ENCODE data around the gene E2F3. TPM values are rescaled to one million over a fixed set of nuclear protein-coding genes. Genes with fewer than 3 reads are reported as not detected.
"Not testable (repeated sequence)": the region's sequence is repeated elsewhere in the genome, so short reads cannot be mapped to it uniquely, and the experiment has no call there.

Gene E2F3
- total RNA-seq, 2 experiments from 2014 or later = 29.0 to 31.1 TPM

- CTCF ChIA-PET = interaction anchor here (0.6 kb wide), 2 partner anchors 31 to 92 kb away, joined by 3 to 4 read pairs; no protein-coding TSS in a partner anchor
- Mint-ChIP-seq H3K27me3 (peaks cover 10% of the 10 kb centered on the region), H3K4me3 (no peak overlapping the region), H3K36me3 (peaks cover 9% of the 10 kb centered on the region), H3K4me1 (no peaks in the 10 kb centered on the region), H3K9me3 (ENCODE audit: low read depth) (no peaks in the 10 kb centered on the region), H3K27ac (no peak overlapping the region)
- DNase-seq (no peak), ATAC-seq (no peak)
Observed at GRCh38 chr6:20497216-20498040, 95.7 kb downstream of the E2F3 start.

GRCh38 chr6:20498041-20498385, 96.3 kb downstream of the E2F3 start:
- no peaks in the 10 kb centered on the region for H3K4me1 Mint-ChIP-seq
- H3K36me3 Mint-ChIP-seq = peaks cover 9% of the 10 kb centered on the region
- no peaks in the 10 kb centered on the region for H3K9me3 Mint-ChIP-seq (ENCODE audit: low read depth)
- CTCF ChIA-PET = no interaction called here
- ATAC-seq (no peak), DNase-seq (no peak)
- H3K4me3 Mint-ChIP-seq = no peak overlapping the region
- H3K27ac Mint-ChIP-seq = no peak overlapping the region
- H3K27me3 Mint-ChIP-seq = peaks cover 13% of the 10 kb centered on the region

DNA sequence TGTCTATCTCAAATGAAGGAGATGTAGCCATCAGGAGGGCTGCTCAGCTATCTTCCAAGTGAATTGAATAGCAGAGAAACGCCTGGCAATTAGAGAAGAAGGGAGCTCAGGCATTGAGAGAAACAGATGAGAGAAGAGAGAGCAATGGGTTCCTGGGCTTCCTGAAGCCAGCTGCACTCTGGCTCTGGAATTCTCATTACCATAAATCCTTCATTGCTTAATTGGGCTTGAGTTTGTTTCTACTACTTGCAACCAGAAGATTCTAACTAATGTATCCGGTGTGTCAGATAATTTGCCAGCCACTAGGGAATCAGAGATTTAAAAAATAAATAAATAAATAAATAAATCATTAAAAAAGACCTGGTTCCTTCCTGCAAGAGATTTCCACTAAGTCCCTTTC, 107.5 kb downstream of the E2F3 start:
- DNase-seq = no peak
- peaks cover 1% of the 10 kb centered on the region for H3K36me3 Mint-ChIP-seq
- no peak for ATAC-seq
- CTCF ChIA-PET = no interaction called here
- H3K9me3 Mint-ChIP-seq (ENCODE audit: low read depth) = no peaks in the 10 kb centered on the region
- H3K27me3 Mint-ChIP-seq = peaks cover 13% of the 10 kb centered on the region
- no peaks in the 10 kb centered on the region for H3K4me1 Mint-ChIP-seq
- no peak overlapping the region for H3K4me3 Mint-ChIP-seq
- H3K27ac Mint-ChIP-seq = no peak overlapping the region

DNA sequence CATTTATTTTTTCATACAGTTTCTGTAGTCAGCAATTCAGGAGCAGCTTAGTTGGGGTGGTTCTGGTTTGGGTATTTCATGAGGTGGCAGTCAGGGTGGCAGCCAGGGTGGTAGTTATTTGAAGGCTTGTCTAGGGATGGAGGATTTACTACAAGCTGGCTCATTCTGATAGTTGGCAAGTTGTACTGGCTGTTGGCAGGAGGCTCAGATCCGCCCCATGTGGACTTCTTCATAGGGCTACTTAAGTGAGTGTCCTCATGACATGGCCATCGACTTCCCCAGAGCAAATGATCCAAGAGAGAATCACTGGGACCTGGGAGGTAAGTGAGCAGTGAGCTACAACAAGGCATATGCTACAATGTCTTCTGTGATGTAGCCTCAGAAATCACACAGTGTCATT, 110.2 kb downstream of the E2F3 start:
- no peak overlapping the region for H3K4me3 Mint-ChIP-seq
- H3K4me1 Mint-ChIP-seq = no peaks in the 10 kb centered on the region
- no peak for DNase-seq
- H3K9me3 Mint-ChIP-seq (ENCODE audit: low read depth) = no peaks in the 10 kb centered on the region
- H3K27me3 Mint-ChIP-seq = peaks cover 14% of the 10 kb centered on the region
- peaks cover 1% of the 10 kb centered on the region for H3K36me3 Mint-ChIP-seq
- CTCF ChIA-PET = interaction anchor here (1.5 kb wide), 1 partner anchor 16 kb away, joined by 6 read pairs; no protein-coding TSS in a partner anchor
- H3K27ac Mint-ChIP-seq = no peak overlapping the region
- ATAC-seq = no peak

DNA sequence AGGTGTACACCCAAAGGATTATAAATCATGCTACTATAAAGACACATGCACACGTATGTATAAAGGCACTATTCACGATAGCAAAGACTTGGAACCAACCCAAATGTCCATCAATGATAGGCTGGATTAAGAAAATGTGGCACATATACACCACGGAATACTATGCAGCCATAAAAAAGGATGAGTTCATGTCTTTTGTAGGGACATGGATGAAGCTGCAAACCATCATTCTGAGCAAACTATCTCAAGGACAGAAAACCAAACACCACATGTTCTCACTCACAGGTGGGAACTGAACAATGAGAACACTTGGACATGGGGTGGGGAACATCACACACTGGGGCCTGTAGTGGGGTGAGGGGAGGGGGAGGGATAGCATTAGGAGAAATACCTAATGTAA, 123.5 kb downstream of the E2F3 start:
- not testable (repeated sequence) for H3K4me3 Mint-ChIP-seq; ATAC-seq; H3K27ac Mint-ChIP-seq; DNase-seq; H3K36me3 Mint-ChIP-seq; H3K9me3 Mint-ChIP-seq (ENCODE audit: low read depth)
- CTCF ChIA-PET = interaction anchor here (1.9 kb wide), 1 partner anchor 121 kb away, joined by 7 read pairs; no protein-coding TSS in a partner anchor
- peaks cover 17% of the 10 kb centered on the region for H3K4me1 Mint-ChIP-seq
- H3K27me3 Mint-ChIP-seq = peaks cover 21% of the 10 kb centered on the region

DNA sequence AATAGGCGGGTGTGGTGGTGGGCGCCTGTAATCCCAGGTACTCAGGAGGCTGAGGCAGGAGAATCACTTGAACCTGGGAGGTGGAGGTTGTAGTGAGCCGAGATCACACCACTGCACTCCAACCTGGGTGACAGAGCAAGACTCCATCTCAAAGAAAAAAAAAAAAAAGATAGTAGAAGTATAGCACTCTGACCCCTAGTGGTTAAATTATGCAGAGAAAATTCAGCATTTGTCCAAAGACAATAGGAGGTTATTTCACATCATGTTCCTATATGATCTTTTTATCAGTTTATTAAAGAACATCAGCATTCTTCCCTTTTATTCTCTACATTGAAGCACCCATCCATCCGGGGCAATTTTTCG, 127.4 kb downstream of the E2F3 start:
- CTCF ChIA-PET = interaction anchor here (1.0 to 2.8 kb wide), 14 partner anchors 12 to 1427 kb away, joined by 3 to 43 read pairs (median 8); no protein-coding TSS in a partner anchor
- DNase-seq; H3K36me3 Mint-ChIP-seq; H3K4me3 Mint-ChIP-seq; H3K9me3 Mint-ChIP-seq (ENCODE audit: low read depth); H3K27me3 Mint-ChIP-seq: not testable (repeated sequence)
- H3K27ac Mint-ChIP-seq = peak overlapping the region; percentile 67
- H3K4me1 Mint-ChIP-seq = peaks cover 31% of the 10 kb centered on the region
- peak; percentile 65 for ATAC-seq

- Mint-ChIP-seq H3K27me3 (peaks cover 3% of the 10 kb centered on the region), H3K4me1 (peaks cover 54% of the 10 kb centered on the region), H3K4me3 (no peak overlapping the region), H3K36me3 (peaks cover 19% of the 10 kb centered on the region), H3K27ac (peak overlapping the region; percentile 31), H3K9me3 (ENCODE audit: low read depth) (no peaks in the 10 kb centered on the region)
- DNase-seq = no peak
- no peak for ATAC-seq
- CTCF ChIA-PET = interaction anchor here (1.3 to 1.8 kb wide), 2 partner anchors 129 to 440 kb away, joined by 3 to 7 read pairs; no protein-coding TSS in a partner anchor
Observed at GRCh38 chr6:20532881-20533280, 131.2 kb downstream of the E2F3 start.

DNA sequence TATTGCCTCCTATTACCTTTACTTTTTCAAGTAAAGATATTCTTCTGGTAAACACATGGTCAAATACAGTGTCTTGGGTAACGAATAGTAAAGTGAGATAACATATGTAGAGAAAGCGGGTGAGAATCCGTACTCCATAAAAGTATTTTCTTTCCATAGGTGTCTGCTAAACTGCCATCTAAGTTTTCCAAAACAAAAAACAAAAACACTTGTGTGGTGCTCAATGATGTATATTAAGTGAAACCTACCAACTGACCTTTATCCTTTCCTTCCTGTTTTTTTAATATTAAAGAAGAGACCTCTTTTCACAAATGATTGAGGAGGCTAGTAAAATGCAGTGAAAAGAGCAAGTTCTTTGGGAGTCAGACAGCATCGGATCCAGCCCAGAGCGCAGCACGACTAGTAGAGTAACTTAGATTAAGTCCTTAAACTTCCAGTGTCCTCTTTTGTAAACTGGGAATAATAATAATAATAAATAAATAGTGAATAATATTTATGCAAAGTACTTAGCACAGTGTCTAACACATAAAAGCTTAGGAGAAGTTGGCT, 132.1 kb downstream of the E2F3 start:
- peak overlapping the region; percentile 99 for H3K27ac Mint-ChIP-seq
- CTCF ChIA-PET = interaction anchor here (0.6 to 1.8 kb wide), 3 partner anchors 129 to 498 kb away, joined by 3 to 7 read pairs (median 4); no protein-coding TSS in a partner anchor
- H3K36me3 Mint-ChIP-seq = peaks cover 22% of the 10 kb centered on the region
- DNase-seq = no peak
- peaks cover 54% of the 10 kb centered on the region for H3K4me1 Mint-ChIP-seq
- peaks cover 3% of the 10 kb centered on the region for H3K27me3 Mint-ChIP-seq
- H3K4me3 Mint-ChIP-seq = peak overlapping the region; percentile 98
- H3K9me3 Mint-ChIP-seq (ENCODE audit: low read depth) = no peaks in the 10 kb centered on the region
- ATAC-seq = no peak

DNA sequence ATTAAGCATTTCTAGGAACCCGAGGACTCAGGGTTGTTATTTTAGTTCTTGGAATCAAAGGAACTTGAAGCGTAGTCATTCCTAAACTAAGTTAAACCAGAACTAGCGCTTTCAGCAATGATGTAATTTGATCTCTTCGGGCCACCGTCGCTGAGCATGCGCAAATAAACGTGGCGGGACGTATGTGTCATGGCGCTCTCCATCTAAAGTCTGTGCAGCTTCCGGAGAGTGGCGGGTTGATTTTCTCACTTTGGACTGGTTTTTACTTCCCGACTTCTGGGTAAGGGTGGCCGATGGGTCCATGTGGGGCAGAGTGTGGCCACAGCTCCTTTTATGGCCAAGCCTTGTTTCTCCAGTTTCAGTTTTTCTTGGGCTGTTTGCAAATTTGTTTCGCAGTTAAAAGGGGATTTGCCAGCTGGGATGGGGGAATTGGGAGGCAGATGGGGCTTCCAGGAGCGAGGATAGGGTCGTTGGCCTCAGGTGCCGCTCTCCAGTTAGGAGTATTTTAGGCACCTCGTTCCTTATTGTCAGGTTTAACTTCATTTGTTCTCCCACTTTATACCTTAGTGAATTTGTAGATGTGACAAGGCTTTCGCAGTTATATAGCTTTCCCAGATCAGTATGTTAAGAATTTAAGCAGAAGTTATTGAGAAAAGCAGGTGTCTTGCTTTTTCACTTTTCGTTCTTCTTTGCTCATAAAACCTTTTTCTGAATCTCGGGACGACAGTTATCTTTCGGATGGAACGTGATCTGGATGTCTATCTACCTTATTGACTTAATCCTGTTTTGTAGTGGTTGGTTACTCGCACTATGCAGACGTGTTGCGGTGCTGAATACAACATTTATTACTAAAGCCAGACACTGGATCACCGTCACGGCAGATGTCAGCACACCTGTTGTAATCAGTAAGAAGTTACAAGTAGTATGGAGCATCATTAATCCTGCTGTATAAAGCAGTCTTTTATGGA, 132.9 kb downstream of the E2F3 start, which contains the start of gene CDKAL1:
TSS of gene CDKAL1 (plus strand) at position 163 of the 968 bp plus-strand sequence. CDS start 11,894 bp downstream, outside the sequence.
- peak; percentile 93 for ATAC-seq
- Mint-ChIP-seq H3K4me3 (peak within 1 kb of the TSS; percentile 98), H3K27me3 (peaks cover 2% of the 10 kb centered on the region), H3K27ac (peak within 1 kb of the TSS; percentile 99), H3K36me3 (peaks cover 24% of the 10 kb centered on the region), H3K4me1 (peaks cover 53% of the 10 kb centered on the region), H3K9me3 (ENCODE audit: low read depth) (no peaks in the 10 kb centered on the region)
- peak; percentile 96 for DNase-seq
- CTCF ChIA-PET = interaction anchor here (1.7 kb wide), 1 partner anchor 1054 kb away, joined by 4 read pairs; no protein-coding TSS in a partner anchor

DNA sequence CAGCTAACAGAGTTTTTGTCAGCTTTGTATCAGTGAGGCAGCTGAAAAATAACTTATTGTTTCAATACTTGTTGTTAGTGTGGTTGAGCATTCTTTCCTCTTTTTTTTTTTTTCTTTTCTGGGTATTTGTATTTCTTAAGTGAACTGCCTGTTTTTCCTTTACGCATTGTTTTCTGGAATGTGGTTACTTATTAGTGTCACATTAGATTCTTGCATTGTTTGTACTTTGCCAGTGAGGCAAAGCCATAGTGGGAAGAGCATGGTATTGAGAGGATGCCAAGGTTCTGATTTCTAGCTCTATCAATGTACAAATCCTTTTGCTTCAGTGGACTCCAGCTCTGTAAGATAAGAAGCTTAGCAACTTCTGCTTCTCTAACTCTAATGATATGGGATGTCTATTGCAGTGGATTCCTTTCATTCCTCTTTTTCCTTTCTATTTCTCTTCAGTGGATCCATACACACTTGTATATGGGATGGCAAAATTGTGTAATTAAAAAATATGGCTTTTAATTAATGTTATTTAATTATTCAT, 136.5 kb downstream of the E2F3 start:
- Mint-ChIP-seq H3K4me3 (no peak overlapping the region), H3K27me3 (no peaks in the 10 kb centered on the region), H3K36me3 (peaks cover 48% of the 10 kb centered on the region), H3K9me3 (ENCODE audit: low read depth) (no peaks in the 10 kb centered on the region), H3K4me1 (peaks cover 71% of the 10 kb centered on the region), H3K27ac (no peak overlapping the region)
- ATAC-seq (no peak), DNase-seq (no peak)
- CTCF ChIA-PET = interaction anchor here (0.9 to 1.0 kb wide), 2 partner anchors 25 to 138 kb away, joined by 3 read pairs; no protein-coding TSS in a partner anchor

DNA sequence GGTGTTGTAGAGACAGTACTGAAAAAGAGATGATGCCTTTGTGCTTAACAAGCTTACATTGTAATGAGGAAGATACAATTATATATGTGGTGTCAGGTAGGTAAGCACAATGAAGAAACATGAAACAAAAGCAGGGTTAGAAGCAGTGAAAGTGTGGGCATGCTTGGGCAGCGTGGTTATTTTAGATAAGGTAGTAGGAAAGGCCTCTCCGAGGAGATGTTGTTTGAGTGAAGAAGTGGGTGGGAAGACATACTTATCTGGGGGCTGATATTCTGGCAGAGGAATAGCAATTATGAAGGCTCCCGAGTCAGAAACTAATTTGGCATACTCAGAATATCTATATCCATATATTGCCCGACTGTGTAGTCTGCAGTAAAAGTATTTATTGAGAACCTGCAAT, 137.2 kb downstream of the E2F3 start:
- ATAC-seq (no peak), DNase-seq (no peak)
- H3K27me3 Mint-ChIP-seq = no peaks in the 10 kb centered on the region
- CTCF ChIA-PET = no interaction called here
- H3K36me3 Mint-ChIP-seq = peaks cover 48% of the 10 kb centered on the region
- H3K4me3 Mint-ChIP-seq = no peak overlapping the region
- no peak overlapping the region for H3K27ac Mint-ChIP-seq
- no peaks in the 10 kb centered on the region for H3K9me3 Mint-ChIP-seq (ENCODE audit: low read depth)
- H3K4me1 Mint-ChIP-seq = peaks cover 68% of the 10 kb centered on the region

GRCh38 chr6:20539387-20539786, 137.7 kb downstream of the E2F3 start:
- H3K4me1 Mint-ChIP-seq = peaks cover 68% of the 10 kb centered on the region
- no peak overlapping the region for H3K4me3 Mint-ChIP-seq
- no peaks in the 10 kb centered on the region for H3K9me3 Mint-ChIP-seq (ENCODE audit: low read depth)
- H3K36me3 Mint-ChIP-seq = peaks cover 49% of the 10 kb centered on the region
- DNase-seq = no peak
- no peak for ATAC-seq
- CTCF ChIA-PET = no interaction called here
- H3K27ac Mint-ChIP-seq = no peak overlapping the region
- no peaks in the 10 kb centered on the region for H3K27me3 Mint-ChIP-seq

DNA sequence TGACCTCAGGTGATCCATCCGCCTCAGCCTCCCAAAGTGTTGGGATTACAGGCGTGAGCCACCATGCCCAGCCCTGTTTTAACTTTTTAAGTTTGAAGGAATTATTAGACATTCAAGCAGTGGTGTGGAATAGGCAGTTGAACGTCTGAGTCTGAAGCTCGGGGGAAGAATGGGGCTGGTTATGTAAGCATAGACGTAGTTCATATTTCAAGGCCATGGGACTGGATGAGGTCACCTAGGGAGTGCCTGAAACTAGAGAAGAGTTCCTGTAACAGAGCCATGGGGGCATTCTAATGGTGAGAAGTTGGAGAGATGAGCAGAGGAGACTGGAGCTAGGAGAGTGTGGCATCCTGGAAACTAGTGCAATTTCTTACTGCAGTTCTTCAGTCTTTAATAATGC, 139.0 kb downstream of the E2F3 start:
- no peak for ATAC-seq
- H3K27me3 Mint-ChIP-seq = no peaks in the 10 kb centered on the region
- peaks cover 65% of the 10 kb centered on the region for H3K4me1 Mint-ChIP-seq
- no peak for DNase-seq
- CTCF ChIA-PET = interaction anchor here (1.7 kb wide), 1 partner anchor 23 kb away, joined by 5 read pairs; no protein-coding TSS in a partner anchor
- no peak overlapping the region for H3K4me3 Mint-ChIP-seq
- H3K36me3 Mint-ChIP-seq = peaks cover 50% of the 10 kb centered on the region
- H3K9me3 Mint-ChIP-seq (ENCODE audit: low read depth) = no peaks in the 10 kb centered on the region
- no peak overlapping the region for H3K27ac Mint-ChIP-seq
